HG03135 (cell line): ENCODE data around the gene PABPN1L.

ENCODE experiments used
- ATAC-seq: cut with Tn5 transposase; IDR thresholded peaks from one replicate; pipeline ENCODE4 v1.9.1; 2021; ENCODE audit warnings: mild to moderate bottlenecking, moderate library complexity; ENCODE audit not compliant: unreplicated experiment

PABPN1L gene

GRCh38 chr16:88853325-88853941 is 13.0 kb downstream of the PABPN1L start:
- ATAC-seq, result no peak

GRCh38 chr16:88851616-88852015 is 14.8 kb downstream of the PABPN1L start:
- no peak for ATAC-seq

- no peak for ATAC-seq
Observed at GRCh38 chr16:88850531-88851199, 15.8 kb downstream of the PABPN1L start.

- ATAC-seq, result no peak
Observed at GRCh38 chr16:88848557-88848956, 17.9 kb downstream of the PABPN1L start.

GRCh38 chr16:88847654-88848053 is 18.8 kb downstream of the PABPN1L start:
- ATAC-seq, result no peak

GRCh38 chr16:88846088-88846487 is 20.4 kb downstream of the PABPN1L start:
- no peak for ATAC-seq

- ATAC-seq, result no peak
Observed at GRCh38 chr16:88844419-88845036, 21.9 kb downstream of the PABPN1L start.

- no peak for ATAC-seq
Observed at GRCh38 chr16:88843256-88843655, 23.2 kb downstream of the PABPN1L start.

GRCh38 chr16:88842806-88843205 is 23.7 kb downstream of the PABPN1L start:
- ATAC-seq, result no peak

GRCh38 chr16:88842308-88842756 is 24.1 kb downstream of the PABPN1L start:
- no peak for ATAC-seq

GRCh38 chr16:88841521-88842307 is 24.7 kb downstream of the PABPN1L start:
- ATAC-seq, result no peak

- ATAC-seq, result no peak
Observed at GRCh38 chr16:88840600-88841215, 25.8 kb downstream of the PABPN1L start.

- ATAC-seq, result no peak
Observed at GRCh38 chr16:88839745-88840599, 26.5 kb downstream of the PABPN1L start.

GRCh38 chr16:88839026-88839529 is 27.4 kb downstream of the PABPN1L start:
- ATAC-seq, result no peak

- no peak for ATAC-seq
Observed at GRCh38 chr16:88838566-88838965, 27.9 kb downstream of the PABPN1L start.

GRCh38 chr16:88837806-88838205 is 28.7 kb downstream of the PABPN1L start:
- no peak for ATAC-seq

- no peak for ATAC-seq
Observed at GRCh38 chr16:88836791-88837190, 29.7 kb downstream of the PABPN1L start.

- ATAC-seq, result no peak
Observed at GRCh38 chr16:88835818-88836217, 30.6 kb downstream of the PABPN1L start.

- ATAC-seq, result no peak
Observed at GRCh38 chr16:88835383-88835782, 31.1 kb downstream of the PABPN1L start.

- ATAC-seq, result no peak
Observed at GRCh38 chr16:88834670-88835069, 31.8 kb downstream of the PABPN1L start.
